B cell (primary cell): Measurements from ENCODE around the gene SIPA1. TPM values are rescaled to one million over a fixed set of nuclear protein-coding genes. Genes with fewer than 3 reads are reported as not detected.

Source experiments
- ATAC-seq: fragments of 200-7000 bp; cut with Tn5 transposase; one replicate; pipeline ENCODE4 v1.10.0; 2021; ENCODE audit warnings: low read depth, mild to moderate bottlenecking, moderate number of reproducible peaks, moderate library complexity
- CTCF ChIA-PET: fragments of 350-600 bp; sonication (Branson Sonifier 250); formaldehyde crosslinking; loops from one replicate; lab custom pipeline; 2021; ENCODE audit warnings: antibody characterized with exemption, inconsistent platforms; lab: Charles Lee
- POLR2A ChIA-PET: fragments of 350-600 bp; sonication (Branson Sonifier 250); formaldehyde crosslinking; loops from one replicate; lab custom pipeline; 2021; ENCODE audit warnings: antibody characterized with exemption; lab: Charles Lee
- DNase-seq: peaks from one replicate; pipeline ENCODE4 v3.0.0; 2013
- H2AFZ ChIP-seq: 2 replicates; pipeline ENCODE4 v1.6.1; 2012; ENCODE audit warnings: mild to moderate bottlenecking, low read depth, low read length; ENCODE audit not compliant: insufficient read depth, poor library complexity, severe bottlenecking
- H3K27ac ChIP-seq, 2 donors: 1 replicate in 1 of 2; 2 replicates in 1 of 2; pipeline ENCODE4 v1.5.1; 2012 to 2013; ENCODE audit warnings: low read length in 2 of 2, mild to moderate bottlenecking in 2 of 2, moderate library complexity in 1 of 2
- H3K27me3 ChIP-seq, 4 experiments: fragments of 200-600 bp in 1 of 4; sonication (generic) in 1 of 4; replicated peaks in 1 of 4; 1 replicate in 2 of 4; 2 replicates in 2 of 4; pipeline versions ENCODE4 v1.6.1 to v1.7.0; 2013 to 2016; ENCODE audit warnings: low read length in 3 of 4, mild to moderate bottlenecking in 2 of 4, mixed read lengths in 1 of 4, moderate library complexity in 1 of 4; ENCODE audit not compliant: insufficient read depth in 4 of 4, control insufficient read depth in 3 of 4; ENCODE audit errors: control extremely low read depth in 1 of 4
- H3K36me3 ChIP-seq, 2 experiments: replicated peaks in 1 of 2; 1 replicate in 1 of 2; 2 replicates in 1 of 2; pipeline versions ENCODE4 v1.6.1 to v1.7.1; 2013; ENCODE audit warnings: low read length in 1 of 2; ENCODE audit not compliant: insufficient read depth in 2 of 2, control insufficient read depth in 1 of 2; ENCODE audit errors: control extremely low read depth in 1 of 2, extremely low read depth in 1 of 2
- H3K4me1 ChIP-seq, 2 donors: fragments of 200-600 bp in 1 of 2; sonication (generic) in 1 of 2; 1 replicate in 1 of 2; 2 replicates in 1 of 2; pipeline versions ENCODE4 v1.5.1 to v1.6.1; 2013 to 2017; ENCODE audit warnings: low read length in 2 of 2; ENCODE audit not compliant: control insufficient read depth in 2 of 2, insufficient read depth in 2 of 2
- H3K4me2 ChIP-seq: replicated peaks from 2 replicates; pipeline ENCODE3; 2012; ENCODE audit warnings: mild to moderate bottlenecking, low read depth, low read length; ENCODE audit not compliant: poor library complexity, severe bottlenecking
- H3K4me3 ChIP-seq, 5 experiments: fragments of 200-600 bp in 1 of 5; sonication (generic) in 1 of 5; 1 replicate in 3 of 5; 2 replicates in 2 of 5; pipeline versions ENCODE4 v1.5.1 to v1.7.0; 2011 to 2016; ENCODE audit warnings: low read length in 4 of 5, mild to moderate bottlenecking in 4 of 5, low read depth in 2 of 5, control low read depth in 1 of 5, moderate library complexity in 1 of 5; ENCODE audit not compliant: insufficient read depth in 1 of 5; ENCODE audit errors: control extremely low read depth in 1 of 5, extremely low read depth in 1 of 5
- H3K79me2 ChIP-seq: fragments of 200-600 bp; sonication (generic); one replicate; pipeline ENCODE4 v1.6.0; 2016; ENCODE audit warnings: low read length; ENCODE audit not compliant: control insufficient read depth, insufficient read depth
- H3K9ac ChIP-seq: fragments of 200-600 bp; sonication (generic); 2 replicates; pipeline ENCODE4 v1.6.1; 2017; ENCODE audit warnings: mild to moderate bottlenecking, low read length, moderate library complexity
- H3K9me3 ChIP-seq, 3 donors: one replicate each; pipeline versions ENCODE4 v1.6.1 to v1.7.1; 2013; ENCODE audit warnings: low read length in 2 of 3; ENCODE audit not compliant: control insufficient read depth in 2 of 3, insufficient read depth in 1 of 3; ENCODE audit errors: control extremely low read depth in 1 of 3
- H4K20me1 ChIP-seq: 2 replicates; pipeline ENCODE4 v1.6.0; 2012; ENCODE audit warnings: mild to moderate bottlenecking, low read length; ENCODE audit not compliant: insufficient read depth, control insufficient read depth, poor library complexity, severe bottlenecking
- H3K27ac Mint-ChIP-seq: one replicate; pipeline ENCODE4 v1.8.0; 2021; ENCODE audit warnings: mixed read lengths
- H3K27me3 Mint-ChIP-seq: one replicate; pipeline ENCODE4 v1.8.0; 2021; ENCODE audit warnings: mixed read lengths
- H3K4me1 Mint-ChIP-seq: one replicate; pipeline ENCODE4 v1.8.0; 2021; ENCODE audit warnings: mixed read lengths
- H3K4me3 Mint-ChIP-seq: one replicate; pipeline ENCODE4 v1.8.0; 2021; ENCODE audit warnings: mixed read lengths
- H3K9me3 Mint-ChIP-seq: one replicate; pipeline ENCODE4 v1.8.0; 2022; ENCODE audit warnings: mixed read lengths; ENCODE audit not compliant: insufficient read depth
- CTCF ChIP-seq: fragments of 200-600 bp; IDR thresholded peaks from one replicate; pipeline ENCODE4 v1.8.0; 2022; ENCODE audit warnings: antibody characterized with exemption, mild to moderate bottlenecking
- EZH2 ChIP-seq: IDR thresholded peaks from 2 replicates; pipeline ENCODE4 v1.6.1; 2012; ENCODE audit warnings: borderline replicate concordance, low read depth, mild to moderate bottlenecking, moderate library complexity, low read length; ENCODE audit not compliant: insufficient read depth, poor library complexity, severe bottlenecking
- WGBS: methylation state at CpG from one replicate; pipeline ENCODE4 v1.1.5; 2013; ENCODE audit warnings: missing lambda C conversion rate; ENCODE audit not compliant: insufficient coverage; 5-methylcytosine and 5-hydroxymethylcytosine counted together
- intact Hi-C: fragments of 100-400 bp; cut with micrococcal nuclease; formaldehyde crosslinking; loops from one replicate; pipeline ENCODE4 v1.10.0; 2022
- polyA plus RNA-seq: library from polyadenylated mRNA; depleted of rRNA; stranded (reverse); fragments of >200 nt; gene quantifications from 2 replicates; pipeline ENCODE4 v1.2.3, GENCODE V29; 2012
- total RNA-seq, 2 donors: library from RNA; stranded (reverse); fragments of 120-200 nt in 1 of 2; gene quantifications; 1 replicate in 1 of 2; 2 replicates in 1 of 2; pipeline versions ENCODE4 v1.2.3 to v1.2.4, GENCODE V29; 2013 to 2022

Gene SIPA1
- total and polyA plus RNA-seq, 2 donors (not counting 1 experiment from before 2014, with no cell fraction given): 314 to 448 TPM

DNA sequence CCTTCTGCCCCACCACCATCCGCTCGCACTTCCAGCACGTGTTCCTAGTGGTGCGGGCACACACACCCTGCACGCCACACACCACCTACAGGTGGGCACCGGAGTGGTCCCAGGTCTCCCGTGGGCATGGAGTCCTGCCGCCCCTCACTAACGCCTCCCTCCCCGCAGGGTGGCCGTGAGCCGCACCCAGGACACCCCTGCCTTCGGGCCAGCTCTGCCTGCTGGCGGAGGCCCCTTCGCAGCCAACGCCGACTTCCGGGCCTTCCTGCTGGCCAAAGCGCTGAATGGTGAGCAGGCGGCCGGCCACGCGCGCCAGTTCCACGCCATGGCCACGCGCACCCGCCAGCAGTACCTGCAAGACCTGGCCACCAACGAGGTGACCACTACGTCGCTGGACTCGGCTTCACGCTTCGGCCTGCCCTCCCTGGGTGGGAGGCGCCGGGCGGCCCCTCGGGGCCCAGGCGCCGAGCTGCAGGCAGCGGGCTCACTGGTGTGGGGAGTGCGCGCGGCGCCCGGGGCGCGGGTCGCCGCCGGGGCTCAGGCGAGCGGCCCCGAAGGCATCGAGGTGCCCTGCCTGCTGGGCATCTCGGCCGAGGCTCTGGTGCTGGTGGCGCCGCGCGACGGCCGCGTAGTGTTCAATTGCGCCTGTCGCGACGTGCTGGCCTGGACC, 8.5 kb downstream of the SIPA1 start:
- Histone ChIP-seq H3K79me2 (peaks cover 29% of the 10 kb centered on the region), H3K4me3 (no peak overlapping the region), H2AFZ (no peak overlapping the region), H3K36me3 (peaks cover 0 to 86% of the 10 kb centered on the region in 2 experiments), H3K27me3 (no peaks in the 10 kb centered on the region), H3K9ac (no peak overlapping the region), H3K27ac (no peak overlapping the region), H3K9me3 (no peaks in the 10 kb centered on the region), H3K4me1 (peaks cover 18 to 46% of the 10 kb centered on the region in 2 donors), H4K20me1 (peaks cover 93% of the 10 kb centered on the region), H3K4me2 (no peak overlapping the region)
- WGBS: 98% methylated on average over 68 of the region's 68 CpGs
- H3K9me3 Mint-ChIP-seq: no peaks in the 10 kb centered on the region
- TF ChIP-seq CTCF: no peak
- H3K27ac Mint-ChIP-seq: no peak overlapping the region
- CTCF ChIA-PET: no interaction called here
- intact Hi-C loops: no loop called here
- POLR2A ChIA-PET: interaction anchor here (0.6 kb wide), 2 partner anchors 9 to 313 kb away, joined by 3 to 6 read pairs; no protein-coding TSS in a partner anchor
- peaks cover 46% of the 10 kb centered on the region for H3K4me1 Mint-ChIP-seq
- no peak overlapping the region for H3K4me3 Mint-ChIP-seq
- DNase-seq (no peak), ATAC-seq (no peak)
- no peaks in the 10 kb centered on the region for H3K27me3 Mint-ChIP-seq

GRCh38 chr11:65646958-65647701, 9.2 kb downstream of the SIPA1 start:
- WGBS: 96% methylated on average over 87 of the region's 87 CpGs
- no peak for DNase-seq

More at GRCh38 chr11:65646958-65647701, 9.2 kb downstream of the SIPA1 start:
- ChIA-PET POLR2A (no interaction called here), CTCF (no interaction called here)
- no peak for ATAC-seq
- H3K4me1 ChIP-seq: peaks cover 17 to 46% of the 10 kb centered on the region in 2 donors
- no peak overlapping the region for H3K4me3 Mint-ChIP-seq
- TF ChIP-seq CTCF (no peak), EZH2 (no peak)
- H3K27me3 ChIP-seq: no peaks in the 10 kb centered on the region
- no peaks in the 10 kb centered on the region for H3K9me3 Mint-ChIP-seq
- no peak overlapping the region for H3K27ac ChIP-seq
- H3K27ac Mint-ChIP-seq: no peak overlapping the region
- H3K4me3 ChIP-seq: no peak overlapping the region
- peaks cover 91% of the 10 kb centered on the region for H4K20me1 ChIP-seq
- peaks cover 0 to 85% of the 10 kb centered on the region in 2 experiments for H3K36me3 ChIP-seq
- no peaks in the 10 kb centered on the region for H3K9me3 ChIP-seq
- no peak overlapping the region for H2AFZ ChIP-seq
- no peak overlapping the region for H3K9ac ChIP-seq
- H3K4me2 ChIP-seq: no peak overlapping the region
- H3K79me2 ChIP-seq: peaks cover 22% of the 10 kb centered on the region
- H3K4me1 Mint-ChIP-seq: peaks cover 47% of the 10 kb centered on the region
- intact Hi-C loops: no loop called here
- H3K27me3 Mint-ChIP-seq: no peaks in the 10 kb centered on the region
